ENCODE measurements around the gene NCAPD2.
"Not testable (repeated sequence)": the region's sequence is repeated elsewhere in the genome, so short reads cannot be mapped to it uniquely, and the experiment has no call there.

The NCAPD2 gene

DNA sequence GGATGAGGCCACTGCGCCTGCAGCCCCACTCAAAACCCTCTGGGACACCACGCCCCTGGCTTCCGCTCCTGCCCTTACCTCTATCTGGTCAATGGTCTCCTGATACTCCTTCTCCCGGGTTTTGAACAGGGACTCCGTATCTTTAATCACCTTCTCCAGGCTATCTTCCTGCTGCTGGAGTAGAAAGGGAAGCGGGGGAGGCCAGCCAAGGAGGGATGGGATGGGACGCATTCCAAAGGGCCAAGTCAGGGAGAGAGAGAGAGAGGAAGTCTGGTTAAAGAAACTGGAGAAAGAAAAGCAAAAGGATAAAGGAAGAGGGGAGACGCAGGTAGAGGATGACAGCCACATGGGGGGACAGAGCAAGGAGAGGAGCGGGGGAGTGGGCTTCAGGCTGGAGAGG lies 54.1 kb downstream of the NCAPD2 start:
- DNase-seq (ENCODE audit: low spot score): no peak

DNA sequence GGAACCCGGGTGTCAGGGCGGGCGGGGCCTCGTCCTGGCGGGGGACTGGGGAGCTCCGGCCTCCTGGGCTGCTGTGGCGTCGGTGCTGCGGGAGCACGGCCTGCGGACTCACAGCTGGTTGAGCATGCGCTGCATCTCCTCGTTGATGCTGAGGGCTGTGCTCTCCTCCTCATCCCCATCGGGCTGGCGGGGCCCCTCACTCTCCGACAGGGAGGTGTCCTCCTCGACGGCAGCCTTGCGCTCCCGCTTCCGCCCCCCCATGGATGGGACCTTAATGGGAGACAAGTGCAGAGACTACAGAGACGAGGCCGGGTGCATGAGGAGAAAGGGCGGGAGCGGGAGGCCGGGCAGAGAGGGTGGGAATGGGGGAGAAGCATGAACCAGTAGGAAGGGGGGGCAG lies 54.7 kb downstream of the NCAPD2 start:
- no peak for DNase-seq (ENCODE audit: low spot score)

DNA sequence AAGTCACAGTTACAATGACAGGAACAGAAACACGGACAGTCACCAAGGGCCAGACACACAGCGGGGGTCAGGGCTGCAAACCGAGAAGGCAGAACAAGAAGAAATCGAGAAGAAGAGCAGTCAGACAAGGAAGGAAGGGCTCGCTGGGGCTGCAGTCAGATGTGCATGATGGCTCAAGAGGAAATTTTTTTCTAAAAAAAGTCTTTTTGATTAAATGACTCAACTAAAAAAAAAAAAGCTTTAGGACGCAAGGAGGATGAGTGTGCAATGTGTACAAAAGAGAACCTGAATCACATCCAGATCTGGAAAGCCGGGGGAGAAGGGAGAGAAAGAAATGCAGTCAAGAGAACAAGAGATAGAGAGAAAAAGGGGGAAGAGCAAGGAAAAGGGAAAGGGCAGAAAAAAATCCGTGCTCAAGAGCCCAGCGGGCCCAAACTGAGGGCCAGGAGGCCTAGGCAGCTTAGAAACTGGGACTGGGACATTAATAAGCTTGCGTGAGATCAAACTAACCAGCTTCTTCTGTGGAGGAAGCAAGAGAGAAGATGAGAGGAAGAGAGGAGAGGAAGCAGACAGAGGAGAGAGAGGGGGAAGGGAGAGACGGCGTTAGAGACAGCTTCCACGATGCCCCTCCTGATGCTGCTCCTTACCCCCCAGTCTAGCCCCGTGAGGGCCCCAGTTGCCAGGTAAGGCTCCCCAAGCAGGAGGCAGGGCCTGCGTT lies 55.2 kb downstream of the NCAPD2 start:
- DNase-seq (ENCODE audit: low spot score): no peak

DNA sequence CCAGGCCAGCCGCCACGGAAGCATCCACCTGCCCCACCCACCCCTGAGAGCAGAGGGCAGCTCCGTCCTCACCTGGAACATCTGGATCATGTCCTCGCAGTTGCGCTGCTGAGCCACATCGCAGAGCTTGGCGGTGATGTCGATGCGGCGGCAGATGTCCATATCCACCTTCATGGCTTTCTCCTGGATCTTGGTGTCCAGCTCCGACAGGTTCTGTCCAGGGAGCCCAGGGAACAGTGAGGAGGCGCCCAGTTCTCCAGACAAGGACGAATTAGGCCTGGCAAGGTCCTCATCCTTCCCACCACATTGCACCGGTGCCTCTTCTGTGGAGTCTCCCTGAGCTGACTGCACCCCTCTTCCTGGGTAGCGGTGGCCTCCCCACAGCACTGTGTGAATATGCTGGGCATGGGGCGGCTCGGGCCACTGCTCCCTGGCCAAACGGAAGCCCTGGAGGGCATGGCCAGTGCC lies 55.8 kb downstream of the NCAPD2 start:
- DNase-seq (ENCODE audit: low spot score): no peak

DNA sequence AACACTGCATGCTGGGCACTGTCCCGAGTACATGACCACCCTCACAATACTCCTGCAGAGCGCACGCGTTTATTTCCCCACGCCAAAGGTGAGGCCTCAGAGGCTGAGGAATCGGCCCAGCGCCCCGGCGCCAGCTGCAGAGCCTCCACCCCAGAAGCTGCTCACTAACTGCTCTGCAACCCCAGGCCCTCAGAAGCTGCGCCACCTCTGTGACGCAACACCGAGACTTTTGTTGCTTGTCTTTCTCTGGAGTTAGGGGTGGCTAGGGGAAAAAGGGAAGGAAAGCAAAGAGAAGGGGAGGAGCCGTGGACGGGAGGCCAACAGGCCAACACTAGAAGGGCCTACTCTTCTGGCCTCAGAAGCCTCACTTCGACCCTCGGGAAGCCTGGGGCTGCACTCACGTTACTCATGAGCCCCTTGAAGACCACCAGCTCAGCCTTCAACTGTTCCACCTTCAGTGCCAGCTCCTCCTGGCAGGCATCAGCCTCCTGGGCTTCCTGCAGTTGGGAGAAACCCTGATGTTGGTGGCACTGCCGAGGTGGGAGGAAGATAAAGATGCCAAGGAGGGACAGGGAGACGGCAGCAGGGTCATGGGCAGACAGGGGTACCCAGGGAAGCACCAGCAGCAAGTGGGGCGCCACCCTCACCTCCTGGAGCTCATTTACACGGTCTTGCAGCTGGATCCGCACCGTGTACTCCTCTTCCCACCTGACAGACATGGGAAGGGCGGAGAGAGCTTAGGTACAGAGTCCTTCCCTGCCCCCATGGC lies 56.6 kb downstream of the NCAPD2 start:
- DNase-seq (ENCODE audit: low spot score): no peak

DNA sequence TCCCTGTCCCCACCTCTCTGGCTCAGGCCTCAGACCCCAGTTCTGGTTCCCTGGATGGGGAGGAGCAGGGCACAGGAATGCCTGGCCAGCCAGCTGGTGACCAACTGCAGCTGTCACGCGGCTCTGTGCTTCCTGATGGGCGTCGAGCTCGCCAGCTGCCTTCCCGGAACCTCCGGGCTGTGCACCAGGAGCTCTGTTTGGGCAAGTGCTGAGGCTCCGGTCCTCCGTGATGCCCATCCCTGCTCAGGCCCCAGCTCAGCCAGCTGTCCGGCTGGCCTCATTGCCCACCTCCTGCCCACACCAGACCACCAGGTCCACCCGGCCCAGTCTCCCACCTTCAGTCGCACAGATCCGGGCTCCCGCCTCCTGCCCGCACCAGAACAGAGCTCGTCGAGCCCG lies 57.2 kb downstream of the NCAPD2 start:
- no peak for DNase-seq (ENCODE audit: low spot score)

DNA sequence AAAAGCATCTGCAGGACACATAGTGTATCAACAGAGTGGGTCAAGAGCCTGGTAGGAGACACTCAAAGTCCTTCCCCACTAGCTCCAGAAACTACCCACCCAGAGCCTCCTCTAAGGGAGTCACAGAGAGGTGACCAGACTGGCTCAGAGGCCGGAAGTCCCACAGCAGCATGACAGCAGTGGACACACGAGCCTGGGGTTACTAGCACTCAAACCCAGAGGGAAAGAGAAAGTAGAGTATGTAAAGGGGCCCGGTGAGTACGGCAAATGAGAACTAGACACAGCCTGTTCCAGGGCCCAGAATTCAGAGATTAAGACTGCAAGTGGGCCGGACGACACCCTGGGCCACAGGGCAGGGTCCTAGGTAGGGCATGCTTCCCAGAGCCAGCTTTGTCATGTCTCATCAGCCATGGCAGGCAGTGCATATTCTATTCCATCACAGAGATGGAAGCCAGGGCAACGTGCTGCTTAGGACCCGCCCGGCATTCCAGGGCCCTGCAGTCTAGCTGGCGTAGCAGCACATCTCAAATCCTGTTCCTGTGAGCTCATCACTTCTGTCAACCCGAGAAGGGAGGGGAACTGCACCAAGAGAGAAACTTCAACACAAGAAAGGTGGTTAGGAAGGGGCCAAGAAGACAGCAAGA lies 57.7 kb downstream of the NCAPD2 start:
- no peak for DNase-seq (ENCODE audit: low spot score)

DNA sequence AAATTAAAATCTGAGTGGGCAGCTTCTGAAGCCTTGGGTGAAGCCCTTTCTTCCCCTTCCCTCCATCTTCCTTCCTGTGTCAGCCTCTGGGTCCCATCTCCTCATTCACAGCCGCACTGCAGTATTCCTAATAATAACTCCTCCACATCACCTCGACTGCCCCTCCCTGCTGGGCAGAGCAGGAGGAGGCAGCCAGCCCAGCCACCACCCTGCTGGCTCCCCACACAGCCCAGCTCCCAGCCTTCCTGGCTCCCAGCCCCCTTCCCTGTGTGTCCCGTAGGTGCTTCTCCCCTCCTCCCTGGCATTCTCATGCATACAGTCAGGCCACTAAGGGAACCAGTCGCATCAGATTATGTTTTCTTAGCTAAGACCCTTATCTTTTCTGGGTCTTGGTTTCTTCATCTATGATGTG lies 58.2 kb downstream of the NCAPD2 start:
- DNase-seq (ENCODE audit: low spot score): no peak

DNA sequence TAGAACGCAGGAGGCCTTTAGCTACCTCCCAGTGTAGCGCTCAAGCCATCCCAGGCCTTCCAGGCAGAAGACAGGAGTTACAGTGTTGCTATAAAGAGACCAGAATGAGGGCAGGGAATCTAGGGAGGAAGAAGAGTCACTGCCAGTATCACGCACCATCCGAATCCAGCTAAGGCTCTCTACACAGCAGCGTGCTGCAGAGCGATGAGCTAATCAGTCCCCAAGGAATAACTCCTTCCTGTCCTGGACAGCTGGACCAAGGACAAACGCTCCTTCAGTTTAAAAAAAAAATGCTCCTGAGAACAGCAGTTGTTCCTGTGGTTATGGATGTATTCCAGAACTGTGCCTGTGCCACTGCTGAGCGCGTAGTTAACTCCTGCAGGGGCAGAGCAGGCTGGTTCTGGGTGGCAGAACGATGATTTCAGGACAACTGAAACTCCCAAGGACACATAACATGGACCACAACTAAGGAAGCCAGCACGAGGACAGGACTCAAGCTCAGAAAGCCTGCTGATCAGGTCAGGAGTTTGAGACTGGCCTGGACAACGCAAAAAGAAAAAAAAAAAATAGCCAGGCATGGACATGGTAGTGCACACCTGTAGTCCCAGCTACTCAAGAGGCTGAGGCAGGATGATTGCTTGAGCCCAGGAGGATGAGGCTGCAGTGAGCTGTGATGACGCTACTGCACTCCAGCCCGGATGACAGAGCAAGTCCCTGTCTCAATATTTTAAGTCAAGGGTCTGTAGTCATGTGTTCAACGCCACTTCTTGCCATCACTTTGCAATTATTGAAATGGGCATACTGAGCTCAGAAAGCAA lies 59.4 kb downstream of the NCAPD2 start:
- no peak for DNase-seq (ENCODE audit: low spot score)

DNA sequence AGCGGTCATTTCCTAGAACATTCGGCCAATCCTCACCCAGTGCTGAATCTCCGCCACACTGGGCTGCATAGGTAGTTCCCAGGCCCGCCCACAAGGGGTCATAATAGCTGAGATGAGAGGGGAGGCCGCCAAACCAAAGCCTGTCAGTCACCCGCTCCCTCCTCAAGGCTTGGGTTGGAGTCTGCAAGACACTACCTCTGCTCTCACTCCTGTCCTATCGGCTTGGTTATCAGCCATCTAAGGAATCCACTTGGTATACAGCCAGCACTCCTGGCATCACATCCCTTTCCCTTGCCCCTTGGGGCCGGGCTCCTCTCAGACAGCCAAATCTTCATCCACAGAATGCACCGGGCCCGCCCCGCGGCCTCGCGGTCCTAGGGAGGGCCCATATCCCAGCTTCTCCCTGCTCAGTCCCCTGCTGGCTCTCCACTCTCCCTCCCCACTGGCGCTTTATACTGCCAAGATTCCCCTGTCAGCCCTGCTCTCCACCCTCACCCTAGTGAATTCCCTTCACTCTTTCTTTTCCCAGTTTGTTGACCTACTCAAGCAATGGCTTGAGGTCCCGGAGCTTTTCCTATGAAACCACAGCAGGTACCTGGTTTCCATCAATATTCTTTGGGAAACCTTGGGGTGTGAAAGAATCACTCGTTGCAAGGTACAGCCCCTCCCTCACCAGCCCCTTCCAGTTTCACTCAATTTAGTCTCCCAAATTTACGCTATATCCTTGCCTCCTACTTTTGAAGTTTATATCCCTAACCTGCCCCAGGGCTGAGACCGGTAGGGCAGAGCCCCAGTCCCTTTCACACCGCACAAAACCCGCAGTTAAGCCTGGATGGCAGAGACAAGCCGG lies 60.5 kb downstream of the NCAPD2 start:
- peak; percentile 90 for DNase-seq (ENCODE audit: low spot score)

DNA sequence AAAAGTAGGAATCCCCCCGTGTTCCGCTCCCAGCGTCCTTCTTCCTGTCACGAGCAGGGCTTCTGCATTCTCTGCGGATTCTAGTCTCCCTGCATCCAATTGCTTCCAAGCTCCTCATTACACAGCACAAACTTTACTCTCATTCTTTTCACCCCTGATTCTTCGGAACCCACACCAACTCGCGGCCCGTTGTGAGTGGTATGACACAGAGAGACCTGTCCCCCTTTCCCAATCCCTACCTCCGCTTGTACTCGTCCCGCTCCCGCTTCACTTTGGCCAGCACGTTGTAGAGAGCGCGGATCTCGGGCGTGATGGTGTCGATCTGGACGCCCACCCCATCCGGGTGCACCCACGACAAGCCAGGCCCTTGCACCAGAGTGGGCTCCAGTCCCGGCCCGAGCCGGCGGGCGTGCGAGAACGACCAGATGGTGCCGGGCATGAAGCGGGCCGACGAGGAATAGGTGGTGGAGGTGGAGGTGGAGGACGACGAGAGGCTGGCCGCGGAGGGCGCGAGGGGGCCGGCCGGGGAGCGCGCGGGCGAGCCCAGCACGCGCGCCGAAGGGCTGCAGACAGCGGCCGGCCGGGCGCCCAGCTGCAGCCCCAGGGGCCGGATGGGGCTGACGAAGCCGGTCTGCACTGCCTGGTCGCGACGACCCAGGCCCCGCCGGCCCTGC lies 61.3 kb downstream of the NCAPD2 start:
- no peak for DNase-seq (ENCODE audit: low spot score)

DNA sequence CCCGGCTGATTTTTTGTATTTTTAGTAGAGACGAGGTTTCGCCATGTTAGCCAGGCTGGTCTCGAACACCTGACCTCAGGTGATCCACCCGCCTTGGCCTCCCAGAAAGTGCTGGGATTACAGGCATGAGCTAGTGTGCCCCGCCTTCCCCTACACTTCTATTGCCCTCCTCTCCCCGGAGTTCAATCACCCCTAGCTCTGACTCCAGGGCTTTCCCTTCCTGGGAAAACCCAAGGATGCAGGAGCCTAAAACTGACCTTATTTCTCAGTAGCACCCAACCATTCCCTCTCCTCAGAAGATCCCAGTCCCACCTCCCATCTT lies 62.6 kb downstream of the NCAPD2 start:
- DNase-seq (ENCODE audit: low spot score): not testable (repeated sequence)

DNA sequence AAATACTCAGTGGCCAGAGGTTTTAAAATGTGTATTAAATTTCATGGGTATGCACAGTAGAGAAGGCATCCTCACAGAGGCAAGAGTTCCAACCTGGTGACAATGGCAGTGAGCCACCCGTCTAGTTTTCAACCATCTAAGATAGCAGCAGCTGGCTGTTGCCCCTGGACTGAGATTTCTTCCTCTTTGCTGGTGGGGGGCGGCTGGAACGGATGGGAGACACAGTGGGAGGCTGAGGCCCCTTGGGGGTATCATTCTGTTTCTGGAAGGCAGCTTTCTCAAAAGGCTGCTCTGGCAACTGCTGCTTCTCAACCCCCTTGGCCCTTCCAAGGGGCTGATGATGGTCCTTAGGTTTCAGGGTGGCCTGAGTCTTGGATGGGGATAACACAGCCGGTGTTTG lies 63.0 kb downstream of the NCAPD2 start:
- no peak for DNase-seq (ENCODE audit: low spot score)

DNA sequence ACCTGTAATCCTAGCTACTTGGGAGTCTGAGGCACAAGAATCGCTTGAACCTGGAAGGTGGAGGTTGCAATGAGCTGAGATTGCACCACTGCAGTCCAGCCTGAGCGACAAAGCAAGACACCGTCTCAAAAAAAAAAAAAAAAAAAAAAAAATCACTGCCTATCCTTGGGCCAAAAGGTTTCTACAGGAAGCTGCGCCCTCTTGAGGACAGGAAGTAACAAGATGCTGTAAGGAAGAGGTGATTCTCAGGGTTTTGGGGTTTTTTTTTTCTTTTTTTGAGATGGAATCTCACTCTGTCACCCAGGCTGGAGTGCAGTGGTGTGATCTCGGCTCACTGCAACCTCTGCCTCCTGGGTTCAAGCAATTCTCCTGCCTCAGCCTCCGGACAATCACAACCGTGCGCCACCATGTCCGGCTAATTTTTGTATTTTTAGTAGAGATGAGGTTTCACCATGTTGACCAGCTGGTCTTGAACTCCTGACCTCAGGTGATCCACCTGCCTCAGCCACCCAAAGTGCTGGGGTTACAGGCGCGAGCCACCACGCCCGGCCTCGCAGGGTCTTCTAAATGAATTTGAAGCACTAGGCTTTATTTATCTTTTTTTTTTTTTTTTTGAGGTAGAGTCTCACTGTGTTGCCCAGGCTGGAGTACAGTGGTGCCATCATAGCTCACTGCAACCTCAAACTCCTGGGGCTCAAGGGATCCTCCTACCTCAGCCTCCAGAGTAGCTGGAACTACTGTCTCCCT lies 64.3 kb downstream of the NCAPD2 start:
- DNase-seq (ENCODE audit: low spot score): peak; percentile 81

DNA sequence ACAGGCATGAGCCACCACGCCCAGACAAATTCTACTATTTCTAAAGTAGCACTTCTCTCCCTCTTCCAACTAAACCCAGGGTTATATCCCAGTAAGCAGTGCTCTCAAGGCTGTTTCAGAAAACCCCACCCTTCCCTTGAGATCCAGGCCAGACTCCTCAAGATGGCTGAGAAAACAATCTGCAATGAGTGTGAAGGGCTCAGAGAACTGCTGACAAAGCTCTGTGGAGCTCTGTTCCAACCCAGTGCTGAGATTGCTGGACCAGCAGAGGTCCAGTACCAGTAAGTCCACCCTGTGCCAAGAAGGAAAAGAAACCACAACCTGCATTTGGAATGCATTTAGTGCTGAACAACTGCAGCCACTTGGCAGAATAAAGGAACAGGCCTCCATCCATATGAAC lies 65.6 kb downstream of the NCAPD2 start:
- no peak for DNase-seq (ENCODE audit: low spot score)

DNA sequence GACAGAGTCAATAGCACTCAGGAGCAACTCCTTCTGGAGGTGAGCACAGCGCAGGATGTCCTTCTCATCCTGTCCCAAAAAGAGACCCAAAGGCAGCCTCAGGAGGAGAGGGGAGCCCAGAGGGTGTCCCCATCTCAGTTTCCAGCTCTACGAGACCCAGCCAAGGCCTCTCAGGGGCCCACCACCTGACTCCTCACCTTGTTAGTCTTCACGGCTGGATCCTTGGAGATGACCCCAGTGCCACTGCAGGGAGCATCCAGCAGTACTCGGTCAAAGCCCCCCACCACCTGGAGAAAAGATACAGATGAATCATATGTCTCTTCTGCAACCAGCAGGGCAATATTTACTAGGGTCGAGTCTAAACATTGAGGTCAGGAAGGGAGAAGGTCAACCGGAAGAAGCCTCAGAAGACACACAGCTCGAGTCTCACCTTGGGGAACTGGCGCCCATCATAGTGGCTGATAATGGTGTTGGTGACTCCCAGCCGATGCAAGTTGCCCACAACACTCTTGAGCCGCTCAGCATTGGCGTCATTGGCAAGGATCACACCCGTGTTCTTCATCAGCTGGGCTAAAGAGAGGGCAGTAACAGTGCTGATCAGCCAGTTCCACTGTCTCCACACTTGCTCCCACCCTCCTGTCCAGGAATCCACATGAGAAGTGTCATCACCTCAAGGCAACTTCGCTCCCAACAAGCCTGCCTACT lies 66.8 kb downstream of the NCAPD2 start:
- DNase-seq (ENCODE audit: low spot score): no peak

DNA sequence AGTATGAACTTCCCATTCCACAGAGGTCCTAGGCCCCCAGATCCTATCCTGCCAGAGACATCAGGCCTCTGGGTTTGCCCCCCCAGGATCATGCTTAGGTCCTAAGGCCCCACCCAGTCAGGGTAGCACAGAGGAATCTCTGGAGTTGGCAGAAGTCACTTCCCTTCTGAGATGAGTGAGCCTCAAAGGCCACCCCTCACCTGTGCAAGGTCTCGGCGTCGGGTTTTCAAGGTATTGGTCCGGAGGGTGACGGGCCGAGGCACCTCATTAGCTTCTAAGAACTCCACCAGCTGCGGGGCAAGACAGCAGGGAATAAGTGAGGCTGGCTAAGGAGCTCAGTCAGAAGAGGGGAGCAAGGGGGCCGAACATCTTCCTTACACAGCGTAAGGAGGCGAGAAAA lies 69.0 kb downstream of the NCAPD2 start:
- DNase-seq (ENCODE audit: low spot score): no peak

DNA sequence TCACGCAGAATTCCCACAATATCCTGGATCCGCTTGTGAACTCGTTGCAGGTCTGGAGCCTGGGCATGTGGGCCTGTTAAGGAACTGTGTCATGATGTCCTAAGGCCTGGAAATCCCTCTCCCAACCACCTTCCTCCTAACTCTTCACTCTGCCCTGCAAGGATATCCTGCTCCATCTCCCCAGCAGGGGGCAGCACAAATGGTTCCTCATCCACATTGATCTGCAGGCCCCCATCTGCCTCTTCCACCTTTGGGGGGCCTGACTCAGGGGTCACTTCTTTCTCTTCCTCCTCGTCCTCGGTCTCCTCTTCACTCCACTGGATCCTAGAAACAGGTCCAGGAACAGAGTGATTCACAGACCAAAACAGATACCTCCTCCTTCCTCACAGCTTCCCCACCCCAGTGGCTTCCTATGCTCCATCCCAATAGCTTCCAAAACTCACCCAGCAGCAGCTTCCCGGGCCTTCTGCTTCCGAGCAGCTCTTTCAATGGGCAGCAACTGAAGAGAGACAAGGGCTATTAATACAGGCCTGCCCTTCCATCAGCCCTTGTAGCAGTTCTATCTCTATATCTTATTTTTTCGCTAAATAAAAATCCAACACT lies 69.6 kb downstream of the NCAPD2 start:
- DNase-seq (ENCODE audit: low spot score): peak; percentile 72
